Measurements from ENCODE around the gene ABCB11. TPM values are rescaled to one million over a fixed set of nuclear protein-coding genes. Genes with fewer than 3 reads are reported as not detected.
"Not testable (repeated sequence)": the region's sequence is repeated elsewhere in the genome, so short reads cannot be mapped to it uniquely, and the experiment has no call there.

ABCB11 gene
- total and polyA plus RNA-seq, 9 of the 15 experiments (the other 6 are each of a cell fraction or from before 2014, with no cell fraction given) = 0.04 to 0.51 (median 0.10) TPM; not detected in 1

GRCh38 chr2:169012191-169012792 lies 18.8 kb downstream of the ABCB11 start (continued):
- TF ChIP-seq AFF4 (CRISPR knock-in tag; IDR thresholded peaks at IDR 0.05) = 0 out of 2 replicates have a peak, but pooled peaks have one; percentile 49
- TF ChIP-seq KAT7 (CRISPR knock-in tag; IDR thresholded peaks at IDR 0.05; ENCODE audit: borderline replicate concordance) = peak; percentile 63; the same call in 1 of the 2 replicates
- peak; percentile 99 for TF ChIP-seq SMARCE1 (IDR thresholded peaks at IDR 0.05)
- TF ChIP-seq L3MBTL2 (IDR thresholded peaks at IDR 0.05) = peak; percentile 88
- TF ChIP-seq FOXP1 (CRISPR knock-in tag; IDR thresholded peaks at IDR 0.05) = peak; percentile 51; the same call in 1 of the 2 replicates
- peak; percentile 68 to 89; a peak in 3 of 4 replicates for TF ChIP-seq ARNT (IDR thresholded peaks at IDR 0.05)
- TF ChIP-seq NFE2 (IDR thresholded peaks at IDR 0.05; ENCODE audit: low read depth) = peak; percentile 95
- peak; percentile 90; the same call in 1 of the 2 replicates for TF ChIP-seq MYNN (IDR thresholded peaks at IDR 0.05)
- TF ChIP-seq MYNN (CRISPR knock-in tag; IDR thresholded peaks at IDR 0.05); TOE1 (CRISPR knock-in tag; IDR thresholded peaks at IDR 0.05; ENCODE audit: borderline replicate concordance, low read depth); PBX2 (CRISPR knock-in tag; IDR thresholded peaks at IDR 0.05; ENCODE audit: low read depth): not testable (repeated sequence)
- TF ChIP-seq TOE1 (IDR thresholded peaks at IDR 0.05; ENCODE audit: borderline replicate concordance) = peak; percentile 43; the same call in 1 of the 2 replicates
- TF ChIP-seq CHAMP1 (IDR thresholded peaks at IDR 0.05) = peak; percentile 91
- TF ChIP-seq PBX2 (tag; conservative IDR thresholded peaks at IDR 0.05; ENCODE audit: low read depth) = peak; percentile 77
- TF ChIP-seq GATAD2B (IDR thresholded peaks at IDR 0.05; ENCODE audit: borderline replicate concordance) = 0 out of 2 replicates have a peak, but pooled peaks have one; percentile 25
- peak; percentile 93 for TF ChIP-seq FOXM1 (IDR thresholded peaks at IDR 0.05; ENCODE audit: low read depth)
- peak; percentile 25; the same call in 1 of the 2 replicates for TF ChIP-seq FOXM1 (CRISPR knock-in tag; IDR thresholded peaks at IDR 0.05; ENCODE audit: low read depth)
- TF ChIP-seq SMAD4 (CRISPR knock-in tag; conservative IDR thresholded peaks at IDR 0.05) = peak; percentile 97
- peak; percentile 59; the same call in 1 of the 2 replicates for TF ChIP-seq GABPB1 (CRISPR knock-in tag; IDR thresholded peaks at IDR 0.05)
- 0 out of 2 replicates have a peak, but pooled peaks have one; percentile 14 for TF ChIP-seq ZNF239 (CRISPR knock-in tag; IDR thresholded peaks at IDR 0.05)
